ENCODE measurements around the gene KCNG3. TPM values are rescaled to one million over a fixed set of nuclear protein-coding genes. Genes with fewer than 3 reads are reported as not detected.

The KCNG3 gene
- total RNA-seq, 4 donors from 2014 or later, result 0.27 TPM; not detected in 3

GRCh38 chr2:42510191-42510590 is 16.4 kb upstream of the KCNG3 start:
- Histone ChIP-seq H3K36me3 (no peaks in the 10 kb centered on the region), H3K9me3 (no peaks in the 10 kb centered on the region), H3K4me3 (no peak overlapping the region), H3K27ac (no peak overlapping the region), H3K27me3 (no peaks in the 10 kb centered on the region), H3K4me1 (no peaks in the 10 kb centered on the region)
- WGBS, 2 donors (ENCODE audit: low coverage in 1 of 2), result 65 to 100% methylated on average over 1 to 3 of the region's 6 CpGs
- ATAC-seq, result no peak
- no peak for TF ChIP-seq POLR2A (IDR thresholded peaks at IDR 0.05)
- TF ChIP-seq EP300 (IDR thresholded peaks at IDR 0.05), result no peak
- TF ChIP-seq CTCF (IDR thresholded peaks at IDR 0.05), result no peak
- TF ChIP-seq POLR2AphosphoS5 (IDR thresholded peaks at IDR 0.05), result no peak

DNA sequence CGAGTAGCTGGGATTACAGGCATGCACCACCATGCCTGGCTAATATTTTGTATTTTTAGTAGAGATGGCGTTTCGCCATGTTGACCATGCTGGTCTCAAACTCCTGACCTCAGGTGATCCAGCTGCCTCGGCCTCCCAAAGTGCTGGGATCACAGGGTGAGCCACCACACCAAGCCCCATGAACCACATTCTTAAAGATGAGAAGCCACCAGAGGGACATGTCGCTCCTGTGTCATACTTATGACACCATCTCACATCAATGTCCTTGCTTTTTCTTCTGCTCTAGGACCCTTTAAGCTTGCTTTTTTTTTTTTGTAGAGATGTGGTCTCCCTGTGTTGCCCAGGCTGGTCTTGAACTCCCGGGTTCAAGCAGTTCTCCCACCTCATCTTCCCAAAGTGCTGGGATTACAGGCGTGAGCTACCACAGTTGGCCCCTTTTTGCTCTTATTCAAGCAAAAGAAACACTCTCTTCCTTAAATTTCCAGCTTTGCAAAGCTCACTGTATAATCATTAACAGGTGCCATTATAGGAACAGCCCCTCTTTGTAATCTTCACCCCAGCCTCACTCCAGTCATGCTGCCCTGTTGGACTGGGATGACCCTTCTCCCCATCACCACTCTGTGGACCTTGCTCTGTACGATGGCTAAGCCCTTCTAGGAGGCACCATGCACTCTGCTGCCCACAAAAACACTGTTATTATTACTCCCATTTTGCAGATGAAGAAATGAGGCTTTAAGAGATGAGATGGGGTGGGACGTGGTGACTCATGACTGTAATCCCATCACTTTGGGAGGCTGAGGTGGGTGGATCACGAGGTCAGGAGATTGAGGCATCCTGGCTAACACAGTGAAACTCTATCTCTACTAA is 10.8 kb upstream of the KCNG3 start:
- Histone ChIP-seq H3K36me3 (no peaks in the 10 kb centered on the region), H3K27me3 (no peaks in the 10 kb centered on the region), H3K27ac (no peak overlapping the region), H3K4me3 (no peak overlapping the region), H3K4me1 (no peaks in the 10 kb centered on the region), H3K9me3 (no peaks in the 10 kb centered on the region)
- WGBS, 2 donors (ENCODE audit: low coverage in 1 of 2), result 89 to 90% methylated on average over 3 to 9 of the region's 10 CpGs
- no peak for ATAC-seq
- TF ChIP-seq POLR2A (IDR thresholded peaks at IDR 0.05) (no peak), CTCF (IDR thresholded peaks at IDR 0.05) (no peak), EP300 (IDR thresholded peaks at IDR 0.05) (no peak), POLR2AphosphoS5 (IDR thresholded peaks at IDR 0.05) (no peak)

- Histone ChIP-seq H3K27me3 (no peaks in the 10 kb centered on the region), H3K36me3 (no peaks in the 10 kb centered on the region), H3K4me3 (no peak overlapping the region), H3K9me3 (no peaks in the 10 kb centered on the region), H3K4me1 (no peaks in the 10 kb centered on the region), H3K27ac (no peak overlapping the region)
- no peak for ATAC-seq
- WGBS, 2 donors (ENCODE audit: low coverage in 1 of 2), result 50 to 85% methylated on average over 1 to 2 of the region's 2 CpGs
- TF ChIP-seq EP300 (IDR thresholded peaks at IDR 0.05) (no peak), CTCF (IDR thresholded peaks at IDR 0.05) (no peak), POLR2AphosphoS5 (IDR thresholded peaks at IDR 0.05) (no peak), POLR2A (IDR thresholded peaks at IDR 0.05) (no peak)
Observed at GRCh38 chr2:42503291-42503690, 9.5 kb upstream of the KCNG3 start.

DNA sequence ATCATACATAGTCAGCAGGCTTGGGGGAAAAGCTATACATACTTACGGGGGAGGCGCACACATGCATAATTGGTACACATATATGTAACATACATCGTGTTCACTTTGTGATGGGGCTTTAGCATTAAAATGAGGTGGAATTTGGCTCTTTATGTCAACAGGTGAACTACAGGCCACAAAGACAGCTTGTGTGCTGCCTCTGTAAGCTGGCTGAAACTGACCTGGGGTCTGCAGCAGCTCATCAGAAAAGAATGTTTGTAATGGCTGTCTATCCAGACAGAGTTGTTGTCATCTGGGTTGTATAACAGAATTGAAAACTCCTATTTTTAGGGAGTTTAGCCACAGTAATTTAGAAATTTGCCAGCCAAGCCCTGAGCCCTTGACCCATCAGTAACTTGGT is 4.7 kb upstream of the KCNG3 start:
- ATAC-seq, result no peak
- TF ChIP-seq CTCF (IDR thresholded peaks at IDR 0.05), result no peak
- no peak for TF ChIP-seq POLR2A (IDR thresholded peaks at IDR 0.05)
- no peak for TF ChIP-seq POLR2AphosphoS5 (IDR thresholded peaks at IDR 0.05)
- no peak for TF ChIP-seq EP300 (IDR thresholded peaks at IDR 0.05)
- Histone ChIP-seq H3K27me3 (peaks cover 35% of the 10 kb centered on the region), H3K27ac (no peak overlapping the region), H3K4me3 (no peak overlapping the region), H3K36me3 (no peaks in the 10 kb centered on the region), H3K9me3 (no peaks in the 10 kb centered on the region), H3K4me1 (peaks cover 0 to 18% (median 0%) of the 10 kb centered on the region in 3 donors)
- 86 to 100% methylated on average over 2 of the region's 3 CpGs for WGBS, 2 donors (ENCODE audit: low coverage in 1 of 2)

GRCh38 chr2:42495611-42496010 is 1.8 kb upstream of the KCNG3 start:
- no peaks in the 10 kb centered on the region for H3K9me3 ChIP-seq
- ATAC-seq, result no peak
- no peak overlapping the region for H3K4me3 ChIP-seq
- 31 to 61% methylated on average over 2 to 6 of the region's 6 CpGs for WGBS, 2 donors (ENCODE audit: low coverage in 1 of 2)
- H3K4me1 ChIP-seq, result peaks cover 0 to 25% (median 0%) of the 10 kb centered on the region in 3 donors
- no peak overlapping the region for H3K27ac ChIP-seq
- peaks cover 54% of the 10 kb centered on the region for H3K27me3 ChIP-seq
- H3K36me3 ChIP-seq, result no peaks in the 10 kb centered on the region
- TF ChIP-seq EP300 (IDR thresholded peaks at IDR 0.05) (no peak), POLR2AphosphoS5 (IDR thresholded peaks at IDR 0.05) (no peak), POLR2A (IDR thresholded peaks at IDR 0.05) (no peak), CTCF (IDR thresholded peaks at IDR 0.05) (no peak)

Measured in gastroesophageal sphincter (tissue), 4 donors.